Endodermal cell (in vitro differentiated cells): Measurements from ENCODE around the gene KIAA0825. TPM values are rescaled to one million over a fixed set of nuclear protein-coding genes. Genes with fewer than 3 reads are reported as not detected.

Experiments used
- DNase-seq: peaks from one replicate; pipeline ENCODE4 v3.0.0-alpha.2; 2017
- H3K27ac ChIP-seq: 2 replicates; pipeline ENCODE4 v1.5.1; 2013; ENCODE audit warnings: mild to moderate bottlenecking, low read depth, low read length, moderate library complexity
- H3K27me3 ChIP-seq: 2 replicates; pipeline ENCODE4 v1.6.1; 2013; ENCODE audit warnings: mild to moderate bottlenecking, low read length, moderate library complexity; ENCODE audit not compliant: insufficient read depth, control insufficient read depth, poor library complexity, severe bottlenecking
- H3K36me3 ChIP-seq: 2 replicates; pipeline ENCODE4 v1.7.0; 2013; ENCODE audit warnings: mild to moderate bottlenecking, low read length, moderate library complexity; ENCODE audit not compliant: control insufficient read depth, insufficient read depth
- H3K4me1 ChIP-seq: one replicate; pipeline ENCODE4 v1.7.0; 2013; ENCODE audit warnings: low read length; ENCODE audit not compliant: control insufficient read depth, insufficient read depth
- H3K4me3 ChIP-seq: 2 replicates; pipeline ENCODE4 v1.5.1; 2013; ENCODE audit warnings: mild to moderate bottlenecking, low read length, moderate library complexity
- H3K9ac ChIP-seq: 2 replicates; pipeline ENCODE4 v1.6.1; 2013; ENCODE audit warnings: mild to moderate bottlenecking, low read length, moderate library complexity; ENCODE audit not compliant: poor library complexity, severe bottlenecking; ENCODE audit errors: extremely low read depth
- H3K9me3 ChIP-seq: 2 replicates; pipeline ENCODE4 v1.6.1; 2013; ENCODE audit warnings: mild to moderate bottlenecking, low read length, moderate library complexity; ENCODE audit not compliant: control insufficient read depth
- H3K27ac Mint-ChIP-seq: 2 replicates; pipeline ENCODE4 v1.8.0; 2020; ENCODE audit warnings: mixed read lengths
- H3K27me3 Mint-ChIP-seq: 2 replicates; pipeline ENCODE4 v1.8.0; 2021; ENCODE audit warnings: mild to moderate bottlenecking, mixed read lengths; ENCODE audit not compliant: insufficient read depth
- H3K36me3 Mint-ChIP-seq: 2 replicates; pipeline ENCODE4 v1.8.0; 2020; ENCODE audit warnings: low read depth, mixed read lengths
- H3K4me1 Mint-ChIP-seq: 2 replicates; pipeline ENCODE4 v1.8.0; 2020; ENCODE audit warnings: mixed read lengths
- H3K4me3 Mint-ChIP-seq: 2 replicates; pipeline ENCODE4 v1.8.0; 2020; ENCODE audit warnings: mild to moderate bottlenecking, moderate library complexity, mixed read lengths
- H3K9me3 Mint-ChIP-seq: 2 replicates; pipeline ENCODE4 v1.8.0; 2020; ENCODE audit warnings: mild to moderate bottlenecking, mixed read lengths
- WGBS, 2 experiments: methylation state at CpG; one replicate each; pipeline versions ENCODE4 v1.1.5 to v1.1.7; 2013; ENCODE audit warnings: missing lambda C conversion rate in 2 of 2, mixed read lengths in 1 of 2; ENCODE audit not compliant: insufficient coverage in 1 of 2, insufficient read length in 1 of 2; 5-methylcytosine and 5-hydroxymethylcytosine counted together
- total RNA-seq, 2 donors: library from RNA; stranded (reverse); fragmentation: NEBNext Ultra II Directional in 1 of 2; extraction: Animal tissue kit (Norgen Biotek cat#: 25700) in 1 of 2; gene quantifications; 2 replicates in 1 of 2; 3 replicates in 1 of 2; pipeline ENCODE4 v1.2.1, GENCODE V29; 2021
- TF ChIP-seq, protein P1 (sequence below): fragments of 200-600 bp; sonication (generic); conservative IDR thresholded peaks from 2 replicates; pipeline ENCODE4 v1.5.0; 2021; ENCODE audit warnings: antibody characterized with exemption, mild to moderate bottlenecking

Gene KIAA0825
- total RNA-seq, 2 donors from 2014 or later = 2.6 to 3.1 TPM

DNA sequence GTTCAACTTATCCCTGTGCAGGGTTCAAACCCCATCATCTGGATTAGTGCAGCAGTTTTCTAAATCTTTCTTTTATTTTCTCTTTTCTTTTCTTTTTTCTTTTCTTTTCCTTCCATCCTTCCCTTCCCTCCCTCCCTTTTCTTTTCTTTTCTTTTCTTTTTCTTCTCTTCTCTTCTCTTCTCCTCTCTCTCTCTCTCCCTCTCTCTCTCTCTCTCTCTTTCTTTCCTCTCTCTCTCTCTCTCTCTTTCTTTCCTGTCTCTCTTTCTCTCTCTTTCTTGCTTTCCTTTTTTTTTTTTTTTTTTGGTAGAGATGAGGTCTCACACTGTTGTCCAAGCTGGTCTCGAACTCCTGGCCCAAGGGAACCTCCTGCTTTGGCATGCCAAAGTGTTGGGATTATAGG is 53.6 kb downstream of the KIAA0825 start:
- Histone ChIP-seq H3K9me3 (peaks cover 5% of the 10 kb centered on the region), H3K36me3 (no peaks in the 10 kb centered on the region), H3K4me1 (no peaks in the 10 kb centered on the region), H3K27me3 (no peaks in the 10 kb centered on the region), H3K9ac (no peak overlapping the region), H3K4me3 (no peak overlapping the region), H3K27ac (no peak overlapping the region)
- Mint-ChIP-seq H3K9me3 (peaks cover 2% of the 10 kb centered on the region), H3K27ac (no peak overlapping the region), H3K4me3 (no peak overlapping the region), H3K4me1 (peaks cover 1% of the 10 kb centered on the region), H3K27me3 (no peaks in the 10 kb centered on the region), H3K36me3 (peaks cover 4% of the 10 kb centered on the region)
- no peak for DNase-seq
- TF ChIP-seq, protein P1, sequence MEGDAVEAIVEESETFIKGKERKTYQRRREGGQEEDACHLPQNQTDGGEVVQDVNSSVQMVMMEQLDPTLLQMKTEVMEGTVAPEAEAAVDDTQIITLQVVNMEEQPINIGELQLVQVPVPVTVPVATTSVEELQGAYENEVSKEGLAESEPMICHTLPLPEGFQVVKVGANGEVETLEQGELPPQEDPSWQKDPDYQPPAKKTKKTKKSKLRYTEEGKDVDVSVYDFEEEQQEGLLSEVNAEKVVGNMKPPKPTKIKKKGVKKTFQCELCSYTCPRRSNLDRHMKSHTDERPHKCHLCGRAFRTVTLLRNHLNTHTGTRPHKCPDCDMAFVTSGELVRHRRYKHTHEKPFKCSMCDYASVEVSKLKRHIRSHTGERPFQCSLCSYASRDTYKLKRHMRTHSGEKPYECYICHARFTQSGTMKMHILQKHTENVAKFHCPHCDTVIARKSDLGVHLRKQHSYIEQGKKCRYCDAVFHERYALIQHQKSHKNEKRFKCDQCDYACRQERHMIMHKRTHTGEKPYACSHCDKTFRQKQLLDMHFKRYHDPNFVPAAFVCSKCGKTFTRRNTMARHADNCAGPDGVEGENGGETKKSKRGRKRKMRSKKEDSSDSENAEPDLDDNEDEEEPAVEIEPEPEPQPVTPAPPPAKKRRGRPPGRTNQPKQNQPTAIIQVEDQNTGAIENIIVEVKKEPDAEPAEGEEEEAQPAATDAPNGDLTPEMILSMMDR = no peak
- 100% methylated on average over 1 of the region's 1 CpG for WGBS, 2 experiments

DNA sequence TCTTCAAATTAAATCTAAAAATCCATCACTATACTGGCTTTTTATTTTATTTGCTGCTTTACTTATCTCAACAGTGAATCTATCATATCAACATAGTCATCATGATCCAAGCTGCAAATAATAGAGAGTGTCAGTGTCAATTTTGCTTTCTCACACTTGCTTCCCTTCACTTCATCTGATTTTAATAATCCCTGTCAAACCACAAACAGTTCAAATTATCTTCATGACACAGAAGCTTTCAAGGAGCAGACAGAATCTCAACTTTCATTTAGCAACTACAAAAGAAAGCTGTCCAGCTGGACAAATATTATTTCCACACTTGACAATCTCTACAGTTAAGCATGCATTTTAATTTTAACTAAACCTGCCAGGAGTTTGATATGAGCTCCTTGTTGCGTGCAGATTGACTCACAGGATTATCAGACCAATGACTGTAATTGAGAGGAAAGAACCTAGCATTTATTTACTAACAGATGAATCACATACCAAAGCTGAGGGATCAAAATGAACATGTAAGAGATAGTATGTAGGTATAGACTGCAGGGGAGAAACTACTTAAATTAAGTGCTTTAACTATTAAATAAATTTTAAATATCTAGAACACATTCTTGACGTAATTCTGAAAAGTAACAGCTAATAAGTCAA is 56.0 kb downstream of the KIAA0825 start:
- no peaks in the 10 kb centered on the region for H3K4me1 ChIP-seq
- Mint-ChIP-seq H3K27ac (no peak overlapping the region), H3K36me3 (peaks cover 11% of the 10 kb centered on the region), H3K4me3 (no peak overlapping the region), H3K27me3 (no peaks in the 10 kb centered on the region), H3K9me3 (peaks cover 2% of the 10 kb centered on the region), H3K4me1 (peaks cover 7% of the 10 kb centered on the region)
- no peak for DNase-seq
- no peaks in the 10 kb centered on the region for H3K27me3 ChIP-seq
- TF ChIP-seq, protein P1 = no peak
- H3K27ac ChIP-seq = no peak overlapping the region
- H3K4me3 ChIP-seq = no peak overlapping the region
- H3K9ac ChIP-seq = no peak overlapping the region
- WGBS, 2 experiments = 94 to 100% methylated on average over 2 of the region's 2 CpGs
- H3K36me3 ChIP-seq = no peaks in the 10 kb centered on the region
- peaks cover 12% of the 10 kb centered on the region for H3K9me3 ChIP-seq

DNA sequence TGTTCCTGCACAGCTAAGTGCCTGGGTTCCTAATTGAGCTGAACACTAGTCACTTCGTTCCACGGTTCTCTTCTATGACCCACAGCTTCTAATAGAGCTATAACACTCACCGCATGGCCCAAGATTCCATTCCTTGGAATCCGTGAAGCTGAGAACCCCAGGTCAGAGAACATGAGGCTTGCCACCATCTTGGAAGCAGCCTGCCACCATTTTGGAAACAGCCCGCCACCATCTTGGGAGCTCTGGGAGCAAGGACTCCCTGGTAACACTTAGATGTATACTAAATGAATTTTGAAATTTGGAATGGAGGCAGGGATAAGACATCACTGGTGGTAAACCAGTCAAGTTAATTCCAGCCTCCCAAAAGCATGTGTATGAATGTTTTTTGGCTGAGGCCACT is 60.4 kb downstream of the KIAA0825 start:
- Histone ChIP-seq H3K27ac (no peak overlapping the region), H3K4me1 (no peaks in the 10 kb centered on the region), H3K4me3 (no peak overlapping the region), H3K9ac (no peak overlapping the region), H3K36me3 (no peaks in the 10 kb centered on the region), H3K27me3 (no peaks in the 10 kb centered on the region), H3K9me3 (peaks cover 13% of the 10 kb centered on the region)
- no peak for DNase-seq
- H3K36me3 Mint-ChIP-seq = peaks cover 12% of the 10 kb centered on the region
- H3K4me1 Mint-ChIP-seq = peaks cover 7% of the 10 kb centered on the region
- no peak overlapping the region for H3K4me3 Mint-ChIP-seq
- no peak overlapping the region for H3K27ac Mint-ChIP-seq
- no peaks in the 10 kb centered on the region for H3K27me3 Mint-ChIP-seq
- WGBS, 2 experiments = 96 to 100% methylated on average over 1 to 5 of the region's 5 CpGs
- peaks cover 5% of the 10 kb centered on the region for H3K9me3 Mint-ChIP-seq
- TF ChIP-seq, protein P1 = no peak
